ENCODE data around the gene HBS1L. TPM values are rescaled to one million over a fixed set of nuclear protein-coding genes. Genes with fewer than 3 reads are reported as not detected.

HBS1L gene
- total RNA-seq, 1 experiment from 2014 or later, result 89.4 TPM

- TF ChIP-seq RAD21 (IDR thresholded peaks at IDR 0.05; ENCODE audit: low read depth), result no peak
- no peak for TF ChIP-seq CBX3 (IDR thresholded peaks at IDR 0.05; ENCODE audit: low read depth)
- TF ChIP-seq TCF7L2 (IDR thresholded peaks at IDR 0.05; ENCODE audit: borderline replicate concordance, extremely low read depth, insufficient read depth, insufficient read length), result no peak
- TF ChIP-seq SP1 (IDR thresholded peaks at IDR 0.05; ENCODE audit: low read depth), result no peak
Measured at GRCh38 chr6:135008072-135008940, 46.3 kb downstream of the HBS1L start (continued).

GRCh38 chr6:135006386-135006914 is 48.2 kb downstream of the HBS1L start:
- H3K9ac ChIP-seq (ENCODE audit: low read length), result no peak overlapping the region
- BruUV-seq (replicated peaks), result no TSS peak
- H3K27me3 ChIP-seq (ENCODE audit: insufficient read depth, low read length), result no peaks in the 10 kb centered on the region
- 0 out of 2 replicates have a peak, but pooled peaks cover 3% of the 10 kb centered on the region for H4K20me1 ChIP-seq (ENCODE audit: insufficient read depth)
- H3K79me2 ChIP-seq (ENCODE audit: insufficient read depth, low read length), result peaks cover 4% of the 10 kb centered on the region; the same call in 1 of the 2 replicates
- CTCF ChIA-PET, result no interaction called here
- no peaks in the 10 kb centered on the region for H3K9me3 ChIP-seq (ENCODE audit: control insufficient read depth in 1 of 2, insufficient read depth in 1 of 2, low read depth in 1 of 2, low read length in 2 of 2)
- H3K4me1 ChIP-seq (ENCODE audit: control insufficient read depth in 1 of 2, insufficient read depth in 2 of 2, low read length in 2 of 2), result no peaks in the 10 kb centered on the region
- H2AFZ ChIP-seq (ENCODE audit: low read depth, low read length, poor library complexity, severe bottlenecking), result no peak overlapping the region
- POLR2A ChIA-PET, result no interaction called here
- peaks cover 0 to 3% of the 10 kb centered on the region in 2 experiments; a peak in 1 of 4 replicates for H3K36me3 ChIP-seq (ENCODE audit: control insufficient read depth in 1 of 2, insufficient read depth in 2 of 2, low read length in 2 of 2)
- RAD21 ChIA-PET (ENCODE audit: low non-redundant PET in 1 of 2, low total read pairs in 2 of 2, uncharacterized antibody in 2 of 2, unreplicated experiment in 2 of 2), result no interaction called here
- H3K9me2 ChIP-seq (ENCODE audit: insufficient read depth), result no peaks in the 10 kb centered on the region
- no peak for DNase-seq (ENCODE audit: low read depth, low spot score)
- H3K4me2 ChIP-seq (ENCODE audit: low read length), result no peak overlapping the region
- TF ChIP-seq CTCF (IDR thresholded peaks at IDR 0.05 in 2 of 3, conservative IDR thresholded peaks at IDR 0.05 in 1 of 3; ENCODE audit: borderline replicate concordance in 1 of 3, insufficient read depth in 1 of 3, low read depth in 2 of 3, low read length in 2 of 3), result no peak
- no peak for TF ChIP-seq RAD21 (IDR thresholded peaks at IDR 0.05; ENCODE audit: low read depth)
- no peak for TF ChIP-seq SP1 (IDR thresholded peaks at IDR 0.05; ENCODE audit: low read depth)
- no peak for TF ChIP-seq MAX (IDR thresholded peaks at IDR 0.05)
- TF ChIP-seq TCF7L2 (IDR thresholded peaks at IDR 0.05; ENCODE audit: borderline replicate concordance, extremely low read depth, insufficient read depth, insufficient read length), result no peak
- no peak for TF ChIP-seq EZH2phosphoT487 (IDR thresholded peaks at IDR 0.05; ENCODE audit: borderline replicate concordance)
- no peak for TF ChIP-seq ZNF274 (IDR thresholded peaks at IDR 0.05; ENCODE audit: low read depth, low read length)
- no peak for TF ChIP-seq REST (IDR thresholded peaks at IDR 0.05; ENCODE audit: low read depth)
- TF ChIP-seq CEBPB (IDR thresholded peaks at IDR 0.05; ENCODE audit: low read depth), result no peak
- intact Hi-C loops (cut with micrococcal nuclease), result no loop called here
- H3K4me3 ChIP-seq (replicated peaks in 1 of 2; ENCODE audit: low read depth in 1 of 2, low read length in 2 of 2), result no peak overlapping the region
- ATAC-seq, result no peak
- H3K27ac ChIP-seq (ENCODE audit: low read depth, low read length), result no peak overlapping the region
